ENCODE results near the gene SLC25A24.

DNA sequence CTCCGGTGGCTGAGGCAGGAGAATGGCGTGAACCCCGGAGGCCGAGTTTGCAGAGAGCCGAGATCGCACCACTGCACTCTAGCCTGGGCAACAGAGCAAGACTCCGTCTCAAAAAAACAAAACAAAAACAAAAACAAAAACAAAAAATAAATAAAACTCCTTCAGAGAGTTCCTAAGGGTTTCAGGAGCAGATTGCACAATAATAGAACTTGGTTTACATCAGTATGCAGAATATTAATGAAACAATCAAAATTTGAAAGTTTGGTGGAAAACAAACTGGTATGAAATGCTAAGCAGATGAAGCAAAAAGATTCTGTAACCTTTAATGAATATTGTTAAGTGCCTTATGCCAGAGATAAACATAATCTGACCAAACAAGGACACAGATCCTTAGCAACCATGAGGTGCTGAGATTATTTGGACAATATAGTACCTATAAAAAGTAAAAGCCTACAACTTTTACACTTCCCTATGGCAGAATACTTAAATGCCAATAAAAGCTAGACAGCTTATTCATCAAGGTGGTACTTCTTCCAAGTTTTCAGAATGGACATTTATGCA, 41.2 kb downstream of the SLC25A24 start:
- TF ChIP-seq, protein P1, sequence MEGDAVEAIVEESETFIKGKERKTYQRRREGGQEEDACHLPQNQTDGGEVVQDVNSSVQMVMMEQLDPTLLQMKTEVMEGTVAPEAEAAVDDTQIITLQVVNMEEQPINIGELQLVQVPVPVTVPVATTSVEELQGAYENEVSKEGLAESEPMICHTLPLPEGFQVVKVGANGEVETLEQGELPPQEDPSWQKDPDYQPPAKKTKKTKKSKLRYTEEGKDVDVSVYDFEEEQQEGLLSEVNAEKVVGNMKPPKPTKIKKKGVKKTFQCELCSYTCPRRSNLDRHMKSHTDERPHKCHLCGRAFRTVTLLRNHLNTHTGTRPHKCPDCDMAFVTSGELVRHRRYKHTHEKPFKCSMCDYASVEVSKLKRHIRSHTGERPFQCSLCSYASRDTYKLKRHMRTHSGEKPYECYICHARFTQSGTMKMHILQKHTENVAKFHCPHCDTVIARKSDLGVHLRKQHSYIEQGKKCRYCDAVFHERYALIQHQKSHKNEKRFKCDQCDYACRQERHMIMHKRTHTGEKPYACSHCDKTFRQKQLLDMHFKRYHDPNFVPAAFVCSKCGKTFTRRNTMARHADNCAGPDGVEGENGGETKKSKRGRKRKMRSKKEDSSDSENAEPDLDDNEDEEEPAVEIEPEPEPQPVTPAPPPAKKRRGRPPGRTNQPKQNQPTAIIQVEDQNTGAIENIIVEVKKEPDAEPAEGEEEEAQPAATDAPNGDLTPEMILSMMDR (IDR thresholded peaks at IDR 0.05; ENCODE audit: low read length), result no peak
- no peak for TF ChIP-seq EZH2 (IDR thresholded peaks at IDR 0.05; ENCODE audit: borderline replicate concordance, low read length)

Data from OCI-LY1 (cell line).